HG02571 (cell line): ENCODE results near the gene PCDHGC3.

ENCODE experiments used
- ATAC-seq: cut with Tn5 transposase; IDR thresholded peaks from one replicate; pipeline ENCODE4 v1.9.1; 2021; ENCODE audit warnings: mild to moderate bottlenecking, moderate library complexity; ENCODE audit not compliant: unreplicated experiment

The PCDHGC3 gene

GRCh38 chr5:141519605-141520565 is 44.1 kb downstream of the PCDHGC3 start:
- ATAC-seq: no peak

DNA sequence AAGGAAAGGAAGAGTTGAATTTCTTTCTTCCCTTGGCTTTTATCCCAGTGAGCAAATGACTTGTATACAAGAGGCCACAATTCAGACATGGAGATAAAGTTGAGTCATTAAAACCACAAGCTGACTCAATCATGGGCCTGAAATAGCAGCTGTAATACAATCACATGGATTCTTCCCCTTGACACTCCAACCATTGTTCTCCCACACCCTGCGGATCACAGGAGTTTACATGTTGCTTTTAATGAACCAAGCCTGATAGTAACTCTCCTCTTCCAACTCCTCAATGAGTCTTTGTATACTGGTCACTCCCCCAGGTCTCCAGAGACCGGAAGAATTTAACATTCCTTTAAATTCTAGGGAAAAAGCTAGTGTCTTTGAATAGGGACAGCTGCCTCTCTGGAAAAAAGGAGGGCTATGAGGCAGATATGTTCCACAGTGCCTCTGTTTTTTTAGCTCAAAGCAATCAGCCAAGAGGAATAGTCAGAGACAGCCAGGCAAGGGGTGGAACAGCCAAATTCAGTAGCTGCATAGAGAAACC is 45.5 kb downstream of the PCDHGC3 start:
- ATAC-seq: no peak

- no peak for ATAC-seq
Observed at GRCh38 chr5:141522301-141522700, 46.5 kb downstream of the PCDHGC3 start.

- no peak for ATAC-seq
Observed at GRCh38 chr5:141523991-141524390, 48.2 kb downstream of the PCDHGC3 start.

GRCh38 chr5:141524604-141525597 is 49.1 kb downstream of the PCDHGC3 start:
- ATAC-seq: peak; percentile 73

DNA sequence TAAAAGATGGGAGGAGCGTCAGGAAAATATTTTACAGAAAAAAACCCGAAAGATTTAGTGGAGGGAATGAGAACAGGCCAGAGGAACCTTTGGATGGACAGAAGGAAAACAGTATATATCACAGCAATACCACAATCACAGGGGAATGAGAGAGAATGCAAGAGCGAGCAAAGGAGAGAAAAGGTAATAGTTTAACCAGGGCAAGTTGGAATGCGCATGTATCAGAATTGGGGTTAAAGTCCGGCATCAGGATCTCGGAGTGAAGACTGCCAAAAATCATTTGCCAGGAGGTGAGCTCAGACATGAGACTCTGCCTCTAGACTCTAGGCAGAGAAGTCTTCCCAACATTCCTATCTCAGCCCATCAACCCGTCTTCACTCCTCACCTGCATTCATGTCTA is 49.9 kb downstream of the PCDHGC3 start:
- no peak for ATAC-seq

- no peak for ATAC-seq
Observed at GRCh38 chr5:141527426-141527825, 51.7 kb downstream of the PCDHGC3 start.
